ENCODE results near the gene NEB. TPM values are rescaled to one million over a fixed set of nuclear protein-coding genes. Genes with fewer than 3 reads are reported as not detected.
"Not testable (repeated sequence)": the region's sequence is repeated elsewhere in the genome, so short reads cannot be mapped to it uniquely, and the experiment has no call there.

Gene NEB
- total RNA-seq, 1 donor: under 0.01 TPM

DNA sequence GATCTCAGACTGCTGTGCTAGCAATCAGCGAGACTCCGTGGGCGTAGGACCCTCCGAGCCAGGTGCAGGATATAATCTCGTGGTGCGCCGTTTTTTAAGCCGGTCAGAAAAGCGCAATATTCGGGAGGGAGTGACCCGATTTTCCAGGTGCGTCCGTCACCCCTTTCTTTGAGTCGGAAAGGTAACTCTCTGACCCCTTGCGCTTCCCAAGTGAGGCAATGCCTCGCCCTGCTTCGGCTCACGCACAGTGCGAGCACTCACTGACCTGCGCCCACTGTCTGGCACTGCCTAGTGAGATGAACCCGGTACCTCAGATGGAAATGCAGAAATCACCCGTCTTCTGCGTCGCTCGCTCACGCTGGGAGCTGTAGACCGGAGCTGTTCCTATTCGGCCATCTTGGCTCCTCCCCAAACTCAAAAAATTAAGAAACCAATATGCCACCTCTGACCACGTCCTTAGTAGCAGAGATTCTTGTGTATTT is 29.8 kb downstream of the NEB start:
- DNase-seq (ENCODE audit: low read depth in 2 of 3, low spot score in 2 of 3): not testable (repeated sequence)

DNA sequence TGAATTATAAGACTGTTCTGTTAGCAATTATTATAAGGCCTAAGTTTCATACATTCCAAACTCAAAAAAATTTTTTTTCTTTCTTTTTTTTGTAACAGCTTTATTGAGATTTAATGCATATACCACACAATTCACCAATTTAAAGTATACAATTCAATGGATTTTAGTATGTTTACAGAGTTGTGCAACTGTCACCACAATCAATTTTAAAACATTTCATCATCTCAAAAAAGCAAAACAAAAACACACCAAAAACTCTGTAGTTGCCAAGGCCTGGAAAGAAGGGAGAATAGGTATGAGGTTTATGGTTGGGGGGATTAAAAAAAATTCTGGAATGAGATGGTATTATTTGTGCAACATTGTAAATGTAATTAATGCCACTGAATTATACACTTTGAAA is 36.1 kb downstream of the NEB start:
- not testable (repeated sequence) for DNase-seq (ENCODE audit: low read depth in 2 of 3, low spot score in 2 of 3)

DNA sequence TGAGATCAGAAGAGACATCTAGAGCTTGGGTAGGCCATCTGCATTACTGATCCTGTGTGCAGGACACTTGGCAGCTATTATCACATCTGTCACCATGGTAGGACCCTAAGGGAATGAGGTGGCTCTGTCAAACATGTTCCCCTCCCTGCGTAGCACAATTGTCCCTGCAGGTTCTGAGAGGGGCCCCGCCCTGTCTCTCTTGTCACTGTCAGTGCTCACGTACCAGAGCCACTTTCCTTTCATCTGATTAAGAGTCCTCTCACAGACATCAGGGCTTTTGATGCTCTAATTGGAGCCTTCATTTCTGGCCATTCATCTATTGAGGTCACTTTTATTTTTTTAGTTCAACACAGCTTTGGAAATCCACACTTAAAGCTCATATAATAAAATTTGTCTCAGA is 38.5 kb downstream of the NEB start:
- no peak for DNase-seq (ENCODE audit: low read depth in 2 of 3, low spot score in 2 of 3)

DNA sequence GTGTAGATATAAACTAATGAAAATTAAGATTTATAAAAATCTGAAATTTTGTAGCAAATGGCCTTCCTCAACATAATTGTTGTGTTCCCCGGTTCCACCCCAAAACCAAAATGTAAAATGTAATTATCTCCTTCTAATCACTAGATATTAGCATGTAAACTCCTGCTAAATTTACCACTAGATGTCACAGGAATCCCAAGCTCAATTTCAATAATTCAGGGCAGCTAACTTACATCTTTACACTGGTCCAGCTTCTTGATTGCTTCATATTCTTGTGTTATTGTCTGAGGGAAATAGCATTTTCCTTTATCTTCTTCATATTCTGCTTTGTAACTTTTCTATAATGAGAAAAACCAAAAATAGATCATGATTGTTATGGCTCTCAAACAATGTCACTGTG is 42.6 kb downstream of the NEB start:
- no peak for DNase-seq (ENCODE audit: low read depth in 2 of 3, low spot score in 2 of 3)

DNA sequence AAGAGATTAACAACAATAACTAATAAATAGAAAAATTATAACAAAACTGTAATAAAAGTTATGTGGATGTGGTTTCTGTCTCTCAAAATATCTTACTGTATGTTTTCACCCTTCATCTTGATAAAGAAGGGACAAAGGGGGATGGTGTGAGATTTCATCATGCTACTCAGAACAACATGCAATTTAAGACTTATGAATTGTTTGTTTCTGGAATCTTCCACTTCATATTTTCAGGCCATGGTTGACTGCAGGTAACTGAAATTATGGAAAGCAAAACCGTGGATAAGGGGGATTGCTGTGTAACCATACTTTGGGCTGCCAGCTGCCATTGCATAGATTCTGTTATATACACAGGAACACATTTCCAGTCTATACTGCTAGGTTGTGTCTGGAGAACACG is 45.6 kb downstream of the NEB start:
- DNase-seq (ENCODE audit: low read depth in 2 of 3, low spot score in 2 of 3): no peak

DNA sequence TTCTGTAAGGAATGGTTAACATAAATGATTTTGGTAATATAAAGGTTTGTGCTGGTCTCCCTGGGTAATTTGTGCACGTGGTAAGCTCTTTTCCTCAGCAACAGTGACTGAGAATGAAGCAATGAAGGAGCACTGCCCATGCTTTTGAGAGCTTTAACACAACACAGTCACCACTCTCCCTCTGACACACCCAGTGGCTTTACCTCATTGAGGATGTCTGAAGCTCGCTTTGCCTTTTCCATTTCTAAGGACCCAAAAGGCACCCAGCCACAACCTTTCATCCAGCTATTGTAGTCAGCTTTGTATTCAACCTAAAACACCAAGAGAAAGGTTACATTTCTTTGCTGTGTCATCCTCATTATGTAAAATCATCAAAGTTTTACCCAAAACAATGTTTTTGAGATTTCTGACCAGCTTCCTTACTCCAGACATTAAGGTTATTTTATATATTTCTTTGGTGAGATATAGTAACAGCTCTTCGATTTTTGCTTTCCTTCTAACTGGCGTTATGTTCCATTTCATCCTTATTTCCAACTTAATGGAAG is 51.7 kb downstream of the NEB start:
- DNase-seq (ENCODE audit: low read depth in 2 of 3, low spot score in 2 of 3): no peak

DNA sequence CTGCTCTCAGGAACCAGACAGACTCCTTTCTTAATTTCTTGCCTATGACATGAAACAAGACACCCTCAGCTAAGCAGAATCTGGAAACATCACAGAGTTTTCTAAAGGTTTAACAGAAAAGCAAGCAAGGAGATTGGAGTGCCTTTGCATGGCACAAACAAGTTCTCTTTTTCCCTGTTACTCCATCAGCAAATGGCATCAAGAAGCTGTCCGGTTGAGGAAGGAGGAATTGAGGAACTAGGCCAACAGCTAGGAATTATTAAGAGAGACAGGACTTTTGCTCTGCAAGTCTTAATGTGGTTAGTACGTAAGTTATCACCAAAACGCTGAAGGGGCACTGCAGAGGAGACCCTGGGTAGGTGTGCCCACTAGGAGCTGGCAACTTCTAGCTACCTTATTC is 53.2 kb downstream of the NEB start:
- no peak for DNase-seq (ENCODE audit: low read depth in 2 of 3, low spot score in 2 of 3)

DNA sequence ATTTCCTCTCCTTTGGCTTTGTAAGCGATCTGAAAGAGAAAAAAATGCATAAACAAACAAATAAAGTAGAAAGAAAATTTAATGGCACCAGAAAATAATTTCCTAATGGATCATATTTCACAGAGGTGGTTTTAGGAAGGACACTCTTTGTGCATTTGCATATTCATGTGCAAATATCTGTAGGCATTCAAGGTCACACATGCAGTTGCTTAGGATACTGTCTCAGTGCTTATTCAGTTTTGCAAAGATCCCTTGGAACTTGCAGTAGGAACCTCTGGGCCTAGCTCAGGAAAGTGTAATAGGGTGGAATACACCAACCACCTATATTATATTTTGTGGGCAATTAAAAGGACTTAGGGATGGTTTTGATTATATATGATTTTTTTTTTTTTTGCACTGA is 54.3 kb downstream of the NEB start:
- DNase-seq (ENCODE audit: low read depth in 2 of 3, low spot score in 2 of 3): no peak

DNA sequence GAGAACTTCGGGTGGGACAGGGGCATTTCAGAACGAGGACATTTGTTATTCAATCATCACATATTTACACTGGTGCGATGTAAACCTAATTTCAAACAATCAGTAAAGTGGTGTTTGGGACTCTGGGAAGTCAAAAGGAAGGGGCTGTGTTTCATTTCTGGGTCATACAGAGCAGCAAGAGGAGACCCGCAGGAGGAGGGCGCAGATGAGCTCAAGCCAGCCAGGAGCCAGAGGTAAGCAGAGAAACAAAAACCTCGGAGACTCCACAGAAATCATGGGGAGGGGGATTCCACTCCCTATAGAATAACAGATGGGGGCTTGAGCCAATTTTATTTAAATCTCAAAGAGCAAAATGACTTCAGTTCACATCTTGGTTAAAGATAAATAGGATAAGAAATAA is 55.4 kb downstream of the NEB start:
- DNase-seq (ENCODE audit: low read depth in 2 of 3, low spot score in 2 of 3): no peak

DNA sequence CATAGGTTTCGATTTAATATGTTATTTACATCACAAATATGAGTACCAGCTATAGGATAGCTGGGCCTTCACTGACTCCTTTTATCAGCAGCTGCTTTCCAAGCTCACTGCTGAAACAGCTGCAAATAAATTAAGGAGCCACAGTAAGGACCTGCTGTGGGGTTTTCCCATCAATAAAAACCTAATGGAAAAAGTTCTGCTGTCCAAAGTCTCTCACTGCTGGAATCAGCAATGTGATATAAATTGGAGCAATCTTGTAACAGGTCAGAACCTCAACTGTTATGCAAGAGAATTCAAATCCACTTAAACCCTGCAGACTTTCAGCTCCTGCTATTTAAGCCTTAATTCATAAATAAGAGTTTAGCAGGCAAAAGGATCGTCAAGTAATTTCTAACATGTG is 61.3 kb downstream of the NEB start:
- no peak for DNase-seq (ENCODE audit: low read depth in 2 of 3, low spot score in 2 of 3)

DNA sequence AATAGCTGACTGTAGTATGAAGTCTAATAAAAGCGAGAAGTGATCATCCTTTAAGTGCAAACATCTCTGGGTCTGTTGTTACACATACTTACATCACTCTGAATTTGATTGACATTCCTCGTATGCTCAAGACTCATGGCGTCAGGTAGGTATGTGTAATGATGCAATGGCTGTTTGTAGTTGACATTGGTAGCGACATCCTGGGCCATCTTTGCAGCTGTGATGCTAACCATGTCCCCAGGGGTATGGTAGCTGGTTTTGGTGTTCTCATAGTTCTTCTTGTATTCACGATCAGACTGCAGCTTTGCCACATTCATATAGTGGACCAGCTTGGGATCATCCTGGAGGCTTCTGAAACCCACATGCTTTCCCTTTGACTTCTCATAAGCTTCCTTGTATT is 62.0 kb downstream of the NEB start:
- no peak for DNase-seq (ENCODE audit: low read depth in 2 of 3, low spot score in 2 of 3)

DNA sequence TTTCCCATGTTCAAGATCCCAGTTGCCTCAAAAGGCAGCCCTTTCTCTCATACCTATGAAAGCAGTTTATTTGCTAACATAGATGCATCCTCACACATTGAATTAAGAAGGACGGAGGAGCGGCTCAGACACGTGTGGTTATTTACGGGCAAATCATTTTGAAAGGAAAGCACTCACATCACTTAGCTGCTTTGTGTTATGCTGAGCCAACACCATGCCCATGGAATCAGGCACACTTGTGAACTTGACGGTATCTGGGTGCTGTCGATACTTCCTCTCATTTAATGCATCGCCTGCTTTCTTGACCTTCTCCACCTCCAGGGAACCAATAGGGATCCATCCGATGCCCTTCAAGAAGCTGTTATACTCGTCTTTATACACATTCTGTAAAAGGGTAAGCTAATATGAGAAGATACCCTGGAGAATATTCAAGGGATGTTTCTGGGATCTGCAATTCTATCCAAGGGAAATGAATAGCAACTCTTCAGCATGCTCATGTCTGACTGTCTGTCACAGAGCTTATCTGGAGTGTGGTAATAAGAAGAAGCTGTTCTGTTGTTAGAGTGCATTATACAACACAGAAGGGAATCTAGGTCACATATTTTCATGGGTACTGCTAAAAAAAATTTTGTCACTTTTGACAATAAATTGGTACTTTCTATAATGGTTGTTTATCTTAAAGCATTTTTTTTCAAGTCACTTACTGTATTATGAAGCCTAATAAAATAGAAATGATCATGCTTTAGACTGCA is 63.3 kb downstream of the NEB start:
- DNase-seq (ENCODE audit: low read depth in 2 of 3, low spot score in 2 of 3): no peak

DNA sequence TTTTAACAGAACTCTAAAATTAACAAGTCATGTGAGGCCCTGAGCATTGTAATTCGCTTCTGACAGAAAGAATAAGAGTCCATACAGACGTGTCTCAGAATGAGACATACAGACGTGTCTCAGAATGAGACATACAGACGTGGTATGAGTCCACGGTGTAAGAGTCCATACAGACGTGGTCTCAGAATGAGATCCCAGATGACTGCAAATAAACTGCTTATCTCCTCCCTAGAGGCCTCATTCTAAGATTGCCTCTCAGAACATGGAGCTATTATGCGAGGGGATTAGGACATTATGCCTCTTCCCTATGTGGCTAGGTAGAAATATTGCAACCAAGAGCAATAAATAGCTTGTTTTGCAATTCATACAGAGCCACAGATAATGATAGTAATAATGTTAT is 63.9 kb downstream of the NEB start:
- DNase-seq (ENCODE audit: low read depth in 2 of 3, low spot score in 2 of 3): no peak

DNA sequence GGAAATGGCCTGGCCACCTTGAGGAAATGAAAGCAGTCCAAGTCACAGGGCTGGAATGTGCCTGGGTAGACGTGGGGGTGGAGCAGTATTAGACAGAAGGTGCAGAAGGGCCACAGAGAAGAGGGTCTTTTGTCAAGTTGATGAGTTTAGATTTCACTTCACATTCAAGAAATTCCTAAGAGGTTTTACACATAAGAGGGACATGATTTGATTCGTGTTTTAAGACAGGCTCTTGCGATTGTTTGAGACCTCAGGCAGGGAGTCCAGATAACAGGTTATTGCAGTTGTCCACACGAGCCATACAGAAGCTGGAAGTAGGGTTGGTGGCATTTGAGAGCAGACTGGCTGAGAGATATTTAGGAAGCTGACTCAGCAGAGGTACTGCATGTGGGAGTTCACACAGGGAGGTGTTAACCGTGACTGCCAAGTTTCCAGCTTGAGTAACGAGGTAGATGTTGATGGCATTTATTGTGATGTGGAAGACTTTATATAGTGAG is 64.6 kb downstream of the NEB start:
- DNase-seq (ENCODE audit: low read depth in 2 of 3, low spot score in 2 of 3): peak in 2 of 3 donors; percentile 2 to 21

DNA sequence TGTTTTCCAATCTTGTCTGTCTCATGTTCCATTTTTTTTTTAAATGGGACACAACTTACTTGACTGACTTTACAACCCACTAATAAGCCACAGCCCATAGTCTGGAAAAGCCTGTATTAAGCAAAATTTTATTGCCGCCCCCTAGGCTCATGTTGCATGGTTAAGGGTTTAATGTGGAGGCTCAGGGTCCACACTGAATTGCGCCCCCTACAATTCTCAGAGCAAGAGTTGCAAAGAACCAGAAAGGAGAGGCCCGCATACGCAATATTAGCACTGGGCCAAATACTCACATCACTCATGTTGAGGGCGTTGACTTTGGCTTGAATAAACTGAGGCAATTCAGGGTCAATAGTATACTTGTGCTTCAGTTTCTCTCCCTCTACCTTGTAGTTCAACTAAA is 65.5 kb downstream of the NEB start:
- DNase-seq (ENCODE audit: low read depth in 2 of 3, low spot score in 2 of 3): no peak

DNA sequence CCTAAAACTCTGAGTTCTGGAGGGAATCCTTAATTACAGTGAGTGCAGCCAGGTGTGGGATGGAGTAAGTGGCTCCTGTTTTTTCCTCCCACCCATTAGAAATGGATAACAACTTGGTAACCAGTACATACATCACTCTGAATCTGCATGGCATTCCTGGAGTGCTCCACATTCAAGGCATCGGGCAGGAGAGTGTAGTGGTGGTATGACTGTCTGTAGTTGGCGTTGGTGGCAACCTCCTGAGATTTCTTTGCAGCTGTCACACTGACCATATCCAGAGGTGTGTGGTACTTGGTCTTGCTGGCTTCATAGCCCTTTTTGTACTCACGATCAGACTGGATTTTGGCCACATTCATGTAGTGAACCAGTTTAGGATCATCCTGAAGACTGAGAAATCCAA is 68.3 kb downstream of the NEB start:
- no peak for DNase-seq (ENCODE audit: low read depth in 2 of 3, low spot score in 2 of 3)

DNA sequence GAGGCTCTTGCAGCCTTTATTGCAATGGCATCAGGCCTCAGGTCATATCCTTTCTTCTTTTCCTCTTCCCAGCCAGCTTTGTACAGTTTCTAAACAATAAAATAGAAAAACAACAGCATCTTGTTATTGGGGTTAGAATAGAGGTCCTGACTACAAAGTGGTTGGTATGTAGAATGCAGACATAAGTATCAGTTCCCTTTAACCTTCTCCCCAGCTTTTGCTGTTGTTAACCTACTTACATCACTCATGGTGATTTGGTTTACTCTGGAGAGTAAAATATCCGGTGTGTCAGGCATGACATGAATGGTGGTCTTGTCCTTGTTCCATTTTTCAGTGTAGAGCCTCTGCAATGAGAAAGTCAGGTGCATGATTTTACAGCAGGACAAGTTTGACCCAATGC is 69.8 kb downstream of the NEB start:
- DNase-seq (ENCODE audit: low read depth in 2 of 3, low spot score in 2 of 3): no peak

DNA sequence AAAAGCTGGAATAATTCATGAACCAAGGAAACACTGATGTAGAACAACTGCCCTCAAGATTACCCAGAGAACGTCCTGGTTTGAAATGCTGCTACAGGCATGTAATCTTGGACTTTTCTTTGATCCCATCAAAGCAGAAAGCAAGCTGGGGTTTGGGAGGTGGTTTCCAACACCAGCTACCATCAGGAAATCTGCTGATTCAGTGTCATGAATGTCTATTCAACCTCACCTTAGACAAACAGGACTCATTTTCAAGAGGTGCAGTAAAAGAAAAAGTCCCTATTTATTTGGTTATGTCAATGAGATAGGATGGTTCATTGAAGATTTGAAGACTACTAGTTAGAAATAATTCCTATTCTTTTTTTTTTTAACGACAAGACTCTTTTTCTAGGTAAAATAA is 72.7 kb downstream of the NEB start:
- no peak for DNase-seq (ENCODE audit: low read depth in 2 of 3, low spot score in 2 of 3)

DNA sequence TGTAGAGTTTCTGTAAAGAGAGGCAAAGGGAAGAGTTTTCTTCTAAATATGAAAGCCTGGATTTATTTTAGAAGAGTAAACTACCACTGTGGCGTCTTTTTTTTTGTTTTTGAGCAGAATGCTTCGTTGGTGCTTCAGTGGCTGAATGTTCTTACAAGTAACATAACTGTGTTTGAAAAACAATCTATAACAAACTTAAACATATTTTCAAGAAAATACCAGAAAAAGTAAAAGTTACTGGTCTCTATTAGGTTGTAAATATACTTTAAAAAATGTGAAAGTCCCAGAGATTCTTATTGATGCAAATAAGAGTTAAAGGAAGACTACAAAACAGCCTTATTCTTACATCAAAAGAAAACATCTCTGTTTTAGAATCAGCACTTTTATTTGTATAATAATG is 76.2 kb downstream of the NEB start:
- DNase-seq (ENCODE audit: low read depth in 2 of 3, low spot score in 2 of 3): no peak

DNA sequence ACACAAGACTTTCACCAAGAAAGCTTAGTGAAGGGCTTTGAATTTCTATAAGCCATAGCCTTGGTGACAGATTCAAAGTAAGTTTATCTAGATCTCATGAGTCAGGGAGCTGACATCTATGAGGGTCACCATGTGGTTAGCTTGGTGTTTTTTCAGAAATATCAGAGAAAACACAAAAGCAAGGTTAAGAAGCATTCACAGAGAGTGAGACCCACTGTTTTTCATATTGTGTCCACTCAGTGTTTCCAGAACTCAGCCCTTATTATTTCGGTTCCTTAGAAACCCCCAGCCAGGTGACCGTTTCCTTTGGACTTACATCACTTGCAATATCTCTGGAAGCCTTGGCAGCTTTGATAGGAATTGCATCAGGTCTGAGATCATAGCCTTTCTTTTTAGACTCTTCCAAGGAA is 76.6 kb downstream of the NEB start:
- DNase-seq (ENCODE audit: low read depth in 2 of 3, low spot score in 2 of 3): no peak

DNA sequence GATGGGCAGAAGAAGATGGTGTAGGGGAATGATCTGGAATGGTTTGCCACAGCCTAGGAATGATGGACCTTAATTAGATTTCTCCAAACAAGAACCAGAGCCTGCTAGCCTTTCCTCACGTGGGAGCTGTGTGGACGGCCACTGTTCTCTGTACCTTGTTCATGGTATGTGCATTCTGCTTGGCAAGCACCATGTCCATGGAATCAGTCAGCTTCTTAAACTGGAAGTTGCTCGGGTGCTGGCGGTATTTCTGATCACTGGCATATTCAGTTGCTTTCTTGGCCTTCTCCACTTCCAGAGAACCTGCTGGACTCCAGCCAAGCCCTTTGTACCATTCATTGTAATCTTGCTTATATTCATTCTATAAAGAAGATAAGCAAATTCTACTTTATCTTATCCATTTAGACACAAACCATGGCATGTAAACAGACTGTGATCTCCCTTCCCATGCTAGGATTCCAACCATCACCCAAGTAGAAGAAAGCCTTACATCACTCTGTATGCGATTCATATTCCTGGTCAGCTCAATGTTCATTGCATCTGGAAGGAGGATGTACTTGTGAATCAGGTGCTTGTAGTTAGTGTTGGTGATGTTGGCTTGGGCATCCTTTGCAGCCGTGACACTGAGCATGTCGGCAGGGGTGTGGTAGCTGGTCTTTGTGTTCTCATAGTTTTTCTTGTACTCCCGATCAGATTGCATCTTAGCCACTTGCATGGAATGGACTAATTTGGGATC is 78.4 kb downstream of the NEB start:
- DNase-seq (ENCODE audit: low read depth in 2 of 3, low spot score in 2 of 3): no peak

DNA sequence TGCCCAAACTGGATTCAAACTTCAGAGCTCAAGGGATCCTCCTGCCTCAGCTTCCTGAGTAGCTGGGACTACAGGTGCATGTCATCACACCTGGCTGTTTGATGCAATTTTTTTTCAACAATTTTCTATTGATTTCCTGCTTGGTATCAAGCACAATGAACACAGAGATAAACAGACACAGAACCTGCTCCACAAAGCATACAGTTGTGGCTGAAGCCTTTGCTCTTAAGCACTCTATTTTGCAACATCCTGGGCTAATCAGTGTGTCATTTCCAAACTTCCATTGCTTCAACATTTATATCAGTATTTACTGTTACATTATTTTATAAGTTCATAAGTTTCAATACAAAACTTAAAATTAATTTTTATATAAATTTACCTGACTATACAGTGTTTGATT is 79.4 kb downstream of the NEB start:
- DNase-seq (ENCODE audit: low read depth in 2 of 3, low spot score in 2 of 3): no peak
